HG02588 (cell line): ENCODE data around the gene EVA1C.
"Not testable (repeated sequence)": the region's sequence is repeated elsewhere in the genome, so short reads cannot be mapped to it uniquely, and the experiment has no call there.

Experiments used
- ATAC-seq: cut with Tn5 transposase; IDR thresholded peaks from one replicate; pipeline ENCODE4 v1.9.1; 2021; ENCODE audit warnings: mild to moderate bottlenecking, moderate library complexity; ENCODE audit not compliant: unreplicated experiment

Gene EVA1C

GRCh38 chr21:32523988-32524719, 111.6 kb downstream of the EVA1C start:
- no peak for ATAC-seq

DNA sequence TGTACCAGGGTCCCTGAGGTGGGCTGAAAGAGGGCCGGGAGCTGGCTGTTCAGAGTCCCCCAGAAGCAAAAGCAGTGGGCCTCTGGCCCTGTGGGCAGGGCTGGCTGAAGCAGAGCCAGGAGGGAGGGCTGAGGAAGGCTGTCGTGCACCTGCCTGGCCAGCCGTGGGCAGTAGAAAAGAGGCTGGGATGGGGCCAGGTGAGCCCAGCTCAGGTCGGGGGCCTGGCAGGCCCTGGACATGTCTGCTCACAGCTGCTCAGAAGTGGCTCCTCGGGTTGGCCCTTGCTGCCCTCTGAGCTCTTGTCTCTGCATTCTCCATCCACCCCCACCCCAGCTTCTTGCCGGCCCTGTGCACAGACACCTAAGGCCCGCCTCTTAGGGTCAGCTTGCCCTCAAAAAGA, 112.8 kb downstream of the EVA1C start:
- ATAC-seq: no peak

DNA sequence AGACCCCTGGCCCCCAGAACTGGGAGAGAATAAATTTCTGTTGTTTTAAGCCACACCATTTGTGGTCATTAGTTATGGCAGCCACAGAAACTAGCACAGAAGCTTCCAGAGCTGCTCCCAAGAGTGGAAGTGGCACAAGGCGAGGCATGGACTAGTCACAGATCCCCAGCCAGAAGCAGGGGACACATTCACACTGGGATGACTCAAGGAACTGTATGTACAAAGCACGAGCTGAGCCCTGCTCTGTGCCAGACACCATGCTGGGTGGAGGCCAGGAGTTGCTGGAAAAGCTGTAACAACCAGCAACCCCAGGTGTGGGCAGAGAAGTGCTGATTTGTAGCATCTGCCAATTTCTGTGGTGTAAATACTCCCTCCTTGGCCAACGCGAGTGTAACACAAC, 117.2 kb downstream of the EVA1C start:
- no peak for ATAC-seq

- ATAC-seq: not testable (repeated sequence)
Observed at GRCh38 chr21:32530809-32531208, 118.3 kb downstream of the EVA1C start.

- ATAC-seq: not testable (repeated sequence)
Observed at GRCh38 chr21:32531561-32531960, 119.1 kb downstream of the EVA1C start.

DNA sequence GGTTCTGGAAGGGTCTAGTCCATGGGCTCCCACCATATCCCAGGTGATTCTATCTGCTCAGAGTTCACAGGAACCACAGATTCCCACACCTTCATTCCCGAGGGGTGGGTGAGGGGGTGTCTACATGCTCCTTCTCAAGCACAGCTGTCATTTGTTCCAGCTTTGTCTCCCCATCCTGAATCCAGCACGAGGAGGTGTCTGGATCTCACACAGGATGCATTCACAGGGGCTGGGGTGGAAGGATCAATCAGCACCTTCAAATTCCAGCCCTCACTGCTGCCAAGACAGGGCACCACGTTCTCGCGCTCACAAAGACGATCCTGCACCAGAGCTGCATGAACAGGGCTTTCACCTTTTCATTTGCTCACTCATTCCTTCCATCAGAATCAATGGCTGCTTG, 120.1 kb downstream of the EVA1C start:
- no peak for ATAC-seq

GRCh38 chr21:32533053-32533452, 120.5 kb downstream of the EVA1C start:
- no peak for ATAC-seq

DNA sequence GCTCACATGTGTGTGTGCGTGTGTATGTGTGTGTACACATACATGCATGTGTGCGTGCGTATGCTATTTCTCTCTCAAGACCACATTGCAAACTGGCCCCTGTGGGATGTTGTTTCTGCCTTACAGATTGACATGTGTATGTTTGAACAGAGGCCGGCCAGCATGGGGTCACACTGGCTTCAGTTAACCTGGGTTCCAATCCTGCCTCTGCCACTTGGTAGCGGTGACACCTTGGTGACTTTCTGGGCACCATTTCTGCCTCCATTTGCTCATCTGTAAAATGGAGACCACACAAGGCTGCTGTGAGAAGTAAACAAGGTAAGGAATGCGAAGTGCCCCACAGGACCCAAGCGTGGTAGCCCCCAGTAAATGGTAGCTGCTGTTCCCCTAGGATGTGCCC, 121.1 kb downstream of the EVA1C start:
- ATAC-seq: no peak

DNA sequence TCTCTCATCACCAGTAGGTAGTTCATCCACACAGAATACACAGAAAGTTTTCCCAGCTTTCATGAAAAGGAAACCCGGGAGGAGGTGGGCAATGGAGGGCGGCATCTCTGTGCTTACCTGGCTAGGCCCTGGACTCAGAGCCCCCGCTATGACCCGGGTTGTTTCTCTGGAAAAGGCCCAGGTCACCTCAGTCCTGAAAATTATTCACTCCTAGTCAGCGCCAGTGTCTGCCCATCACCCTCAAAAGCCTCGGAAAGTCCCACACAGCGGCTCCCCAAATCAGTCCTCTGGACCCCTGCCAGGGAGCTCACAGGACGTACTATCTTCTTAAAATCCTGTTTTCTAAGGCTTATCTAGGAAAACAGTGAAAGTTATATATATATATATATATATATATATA, 121.6 kb downstream of the EVA1C start:
- ATAC-seq: no peak

DNA sequence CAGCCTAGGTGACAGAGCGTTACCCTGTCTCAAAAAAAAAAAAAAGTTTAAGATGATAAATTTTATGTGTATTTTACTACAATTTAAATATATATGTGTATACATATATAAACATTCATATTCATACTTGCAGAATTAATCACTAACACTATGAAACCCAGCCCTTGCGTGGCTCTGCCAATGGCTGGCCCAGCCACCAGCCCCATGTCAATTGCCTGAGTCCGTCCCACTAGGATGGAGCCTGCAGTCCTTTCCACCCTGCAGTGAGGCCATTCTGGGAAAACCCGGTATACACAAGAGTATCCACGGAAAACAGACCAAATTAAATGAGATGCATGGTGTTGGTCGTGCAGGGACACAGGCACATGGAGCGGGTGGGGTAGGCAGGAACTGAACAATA, 123.1 kb downstream of the EVA1C start:
- ATAC-seq: no peak

- no peak for ATAC-seq
Observed at GRCh38 chr21:32537569-32537881, 125.0 kb downstream of the EVA1C start.

DNA sequence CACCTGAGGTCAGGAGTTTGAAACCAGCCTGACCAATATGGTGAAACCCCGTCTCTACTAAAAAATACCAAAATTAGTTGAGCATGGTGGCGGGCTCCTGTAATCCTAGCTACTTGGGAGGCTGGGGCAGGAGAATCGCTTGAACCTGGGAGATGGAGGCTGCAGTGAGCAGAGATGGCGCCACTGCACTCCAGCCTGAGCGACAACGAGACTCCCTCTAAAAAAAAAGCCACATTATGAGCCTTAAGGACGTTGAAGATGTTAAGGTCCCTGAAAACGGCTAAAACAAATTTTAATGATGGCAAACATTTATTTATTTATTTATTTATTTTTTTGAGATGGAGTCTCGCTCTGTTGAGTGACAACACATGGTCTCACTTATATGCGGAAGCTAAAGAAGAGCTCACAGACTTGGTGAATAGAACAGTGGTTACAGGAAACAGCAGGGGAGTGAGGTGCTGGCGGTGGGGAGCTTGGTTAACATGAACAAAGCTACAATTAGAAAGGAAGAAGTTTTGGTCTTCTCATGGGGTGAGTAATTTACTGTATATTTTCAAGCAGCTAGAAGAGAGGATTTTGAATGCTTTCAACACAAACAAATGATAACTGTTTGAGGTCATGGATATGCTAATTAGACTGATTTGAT, 125.8 kb downstream of the EVA1C start:
- no peak for ATAC-seq

GRCh38 chr21:32539378-32539777, 126.9 kb downstream of the EVA1C start:
- ATAC-seq: no peak

- ATAC-seq: not testable (repeated sequence)
Observed at GRCh38 chr21:32543056-32543455, 130.6 kb downstream of the EVA1C start.

DNA sequence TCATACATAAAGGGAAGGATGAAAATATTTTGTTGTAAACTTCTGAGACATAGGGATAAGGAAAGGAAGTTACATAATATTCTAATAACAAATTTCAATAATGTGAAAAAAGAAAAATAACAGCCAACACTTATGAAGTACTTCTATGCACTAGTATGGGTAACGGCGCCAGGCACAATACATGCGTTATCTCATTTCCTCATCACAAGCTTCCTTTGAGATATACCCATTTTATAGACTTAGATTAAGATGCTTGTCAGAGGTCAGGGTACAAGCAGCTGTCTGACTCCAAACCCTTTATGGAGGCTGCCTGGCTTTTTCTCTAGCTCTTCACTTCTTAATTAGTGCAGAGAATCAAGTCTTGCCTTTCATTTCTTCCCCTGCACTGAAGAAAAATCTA, 131.5 kb downstream of the EVA1C start:
- ATAC-seq: no peak

DNA sequence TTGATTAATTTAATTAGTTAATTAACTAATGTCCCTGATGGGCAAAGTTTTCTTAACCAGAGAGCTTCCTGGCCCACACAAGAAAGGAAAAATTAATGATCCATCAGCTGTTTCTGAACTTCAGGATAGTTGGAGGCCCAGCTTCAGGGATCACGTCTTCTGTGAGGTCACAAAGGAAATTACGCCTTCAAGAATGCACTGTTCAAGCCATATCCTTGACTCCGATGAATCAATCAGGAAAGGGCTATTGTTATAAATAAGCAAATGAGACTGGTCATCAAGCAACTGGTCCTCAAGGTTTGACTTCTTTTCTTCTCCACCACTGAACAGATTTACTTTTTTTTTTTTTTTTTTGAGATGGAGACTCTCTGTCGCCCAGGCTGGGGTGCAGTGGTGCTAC, 132.2 kb downstream of the EVA1C start:
- no peak for ATAC-seq

DNA sequence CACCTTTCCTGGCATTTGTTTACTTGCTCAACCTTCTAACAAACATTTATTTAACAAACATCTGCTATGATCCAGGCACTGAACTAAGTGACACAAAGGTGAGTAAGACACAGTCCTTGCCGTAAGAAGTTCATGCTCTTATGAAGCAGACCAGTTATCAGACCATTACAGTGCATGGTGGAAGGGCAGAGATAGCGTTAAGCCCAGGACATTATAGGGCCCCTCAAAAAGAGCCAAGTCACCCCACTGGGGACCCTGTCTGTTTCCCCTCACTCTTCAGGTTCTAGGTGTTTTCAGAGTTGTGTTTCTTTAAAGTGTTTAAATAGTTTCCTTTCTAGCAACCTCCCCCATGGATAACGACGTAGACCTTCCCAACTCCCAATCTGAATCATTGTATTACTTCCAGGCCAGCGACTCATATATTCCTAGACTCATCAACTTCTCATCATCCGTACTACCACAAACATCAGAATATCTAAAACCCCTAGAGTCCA, 133.5 kb downstream of the EVA1C start:
- ATAC-seq: no peak

GRCh38 chr21:32547018-32547417, 134.5 kb downstream of the EVA1C start:
- no peak for ATAC-seq

DNA sequence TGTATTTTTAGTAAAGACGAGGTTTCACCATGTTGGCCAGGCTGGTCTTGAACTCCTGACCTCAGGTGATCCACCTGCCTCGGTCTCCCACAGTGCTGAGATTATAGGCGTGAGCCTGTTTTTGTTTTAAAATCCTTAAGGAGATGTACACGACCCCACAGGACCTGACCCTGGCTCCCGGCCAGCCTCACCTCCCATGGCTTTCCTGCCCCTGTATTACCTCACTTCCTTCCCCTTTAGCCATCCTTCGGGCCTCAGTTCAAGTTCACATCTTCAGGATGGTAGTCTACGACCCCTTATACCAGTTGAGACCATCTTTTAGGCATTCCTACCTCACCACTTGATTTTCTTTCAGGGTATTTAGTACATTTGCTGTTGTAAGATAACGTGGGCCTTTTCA, 136.5 kb downstream of the EVA1C start:
- ATAC-seq: no peak

- ATAC-seq: no peak
Observed at GRCh38 chr21:32549440-32549839, 136.9 kb downstream of the EVA1C start.

- ATAC-seq: no peak
Observed at GRCh38 chr21:32549886-32550285, 137.4 kb downstream of the EVA1C start.

DNA sequence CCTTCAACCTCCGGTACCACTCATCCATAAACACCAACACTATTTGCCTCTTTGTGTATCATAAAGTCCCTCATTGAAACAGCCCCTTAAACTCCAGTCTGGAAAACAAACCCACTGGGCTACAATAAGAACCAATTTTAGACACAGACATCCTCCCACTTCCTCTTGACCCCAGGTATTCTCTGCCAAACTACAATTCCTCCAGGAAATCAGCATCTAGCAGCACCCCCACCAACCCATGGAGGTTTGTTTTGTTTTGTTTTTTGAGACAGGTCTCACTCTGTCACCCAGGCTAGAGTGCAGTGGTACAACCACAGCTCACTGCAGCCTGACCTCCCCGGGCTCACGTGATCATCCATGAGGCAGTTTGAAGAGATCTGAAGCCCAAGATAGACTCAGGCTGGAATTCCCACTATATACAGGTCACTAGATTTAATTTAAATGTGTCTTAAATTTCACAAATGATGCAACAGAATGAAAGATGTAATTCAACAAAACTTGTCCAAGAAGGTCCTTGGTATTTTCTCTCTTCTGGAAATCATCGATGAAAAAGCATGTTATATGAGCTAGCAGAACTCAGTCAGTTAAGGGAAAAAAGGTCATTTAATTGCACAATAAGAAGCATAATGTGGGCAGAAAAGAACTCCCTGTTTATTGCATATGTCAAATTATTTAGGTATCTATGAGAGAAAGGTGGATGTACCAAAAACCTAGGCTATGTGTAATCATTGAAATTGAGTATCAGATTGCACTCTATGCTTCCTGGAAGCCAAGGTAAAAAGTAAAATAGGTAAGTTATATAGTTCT, 142.5 kb downstream of the EVA1C start:
- no peak for ATAC-seq
